Upper lobe of right lung (tissue), 1 donor: ENCODE data around the gene SGSM2. TPM values are rescaled to one million over a fixed set of nuclear protein-coding genes. Genes with fewer than 3 reads are reported as not detected.

ENCODE experiments used
- ATAC-seq: fragments of 200-7000 bp; cut with Tn5 transposase; one replicate; pipeline ENCODE4 v1.9.1; 2020; ENCODE audit warnings: mild to moderate bottlenecking, moderate library complexity
- DNase-seq: peaks from one replicate; pipeline ENCODE4 v3.0.0-alpha.2; 2020
- H3K27ac ChIP-seq: fragments of 200-600 bp; one replicate; pipeline ENCODE4 v1.8.0; 2022
- H3K27me3 ChIP-seq: fragments of 200-600 bp; one replicate; pipeline ENCODE4 v1.8.0; 2022; ENCODE audit warnings: mild to moderate bottlenecking
- H3K36me3 ChIP-seq: fragments of 200-600 bp; one replicate; pipeline ENCODE4 v1.8.0; 2022
- H3K4me1 ChIP-seq: fragments of 200-600 bp; one replicate; pipeline ENCODE4 v1.8.0; 2022
- H3K4me3 ChIP-seq: fragments of 200-600 bp; one replicate; pipeline ENCODE4 v1.8.0; 2022; ENCODE audit warnings: mild to moderate bottlenecking
- H3K9me3 ChIP-seq: fragments of 200-600 bp; one replicate; pipeline ENCODE4 v1.8.0; 2022
- intact Hi-C: fragments of 100-400 bp; cut with DNase I; formaldehyde crosslinking; loops from one replicate; pipeline ENCODE4 v1.11.0; 2022
- total RNA-seq: library from RNA; stranded (reverse); fragmentation: NEBNext Ultra II Directional; extraction: Animal tissue kit (Norgen Biotek cat#: 25700); gene quantifications from one replicate; pipeline ENCODE4 v1.2.1, GENCODE V29; 2021
- TF ChIP-seq, protein P1 (sequence below): fragments of 200-600 bp; IDR thresholded peaks from one replicate; pipeline ENCODE4 v1.8.0; 2022; ENCODE audit warnings: antibody characterized with exemption
- donor health status: DM: no; HTN: yes; CAD: no; lungs with severe emphysema.

SGSM2 gene
- total RNA-seq, 1 donor from 2014 or later = 55.0 TPM

DNA sequence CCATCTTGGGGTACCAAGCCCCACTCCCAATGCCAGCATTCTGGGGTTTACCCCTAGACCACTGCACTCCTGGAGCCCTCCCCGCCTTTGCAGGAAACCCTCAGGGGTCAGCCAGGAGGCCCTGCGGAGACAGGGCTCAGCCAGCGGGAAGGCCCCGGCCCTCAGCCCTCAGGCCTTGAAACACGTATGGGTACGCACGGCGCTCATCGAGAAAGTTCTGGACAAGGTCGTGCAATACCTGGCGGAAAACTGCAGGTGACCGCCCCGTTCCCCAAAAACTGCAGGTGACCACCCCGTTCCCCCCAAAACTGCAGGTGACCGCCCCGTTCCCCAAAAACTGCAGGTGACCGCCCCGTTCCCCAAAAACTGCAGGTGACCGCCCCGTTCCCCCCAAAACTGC, 24.7 kb downstream of the SGSM2 start:
- peaks cover 36% of the 10 kb centered on the region for H3K36me3 ChIP-seq
- intact Hi-C loops = no loop called here
- no peak overlapping the region for H3K4me3 ChIP-seq
- TF ChIP-seq, protein P1, sequence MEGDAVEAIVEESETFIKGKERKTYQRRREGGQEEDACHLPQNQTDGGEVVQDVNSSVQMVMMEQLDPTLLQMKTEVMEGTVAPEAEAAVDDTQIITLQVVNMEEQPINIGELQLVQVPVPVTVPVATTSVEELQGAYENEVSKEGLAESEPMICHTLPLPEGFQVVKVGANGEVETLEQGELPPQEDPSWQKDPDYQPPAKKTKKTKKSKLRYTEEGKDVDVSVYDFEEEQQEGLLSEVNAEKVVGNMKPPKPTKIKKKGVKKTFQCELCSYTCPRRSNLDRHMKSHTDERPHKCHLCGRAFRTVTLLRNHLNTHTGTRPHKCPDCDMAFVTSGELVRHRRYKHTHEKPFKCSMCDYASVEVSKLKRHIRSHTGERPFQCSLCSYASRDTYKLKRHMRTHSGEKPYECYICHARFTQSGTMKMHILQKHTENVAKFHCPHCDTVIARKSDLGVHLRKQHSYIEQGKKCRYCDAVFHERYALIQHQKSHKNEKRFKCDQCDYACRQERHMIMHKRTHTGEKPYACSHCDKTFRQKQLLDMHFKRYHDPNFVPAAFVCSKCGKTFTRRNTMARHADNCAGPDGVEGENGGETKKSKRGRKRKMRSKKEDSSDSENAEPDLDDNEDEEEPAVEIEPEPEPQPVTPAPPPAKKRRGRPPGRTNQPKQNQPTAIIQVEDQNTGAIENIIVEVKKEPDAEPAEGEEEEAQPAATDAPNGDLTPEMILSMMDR = no peak
- H3K27ac ChIP-seq = no peak overlapping the region
- H3K9me3 ChIP-seq = no peaks in the 10 kb centered on the region
- ATAC-seq (no peak), DNase-seq (no peak)
- H3K4me1 ChIP-seq = no peaks in the 10 kb centered on the region
- no peaks in the 10 kb centered on the region for H3K27me3 ChIP-seq

DNA sequence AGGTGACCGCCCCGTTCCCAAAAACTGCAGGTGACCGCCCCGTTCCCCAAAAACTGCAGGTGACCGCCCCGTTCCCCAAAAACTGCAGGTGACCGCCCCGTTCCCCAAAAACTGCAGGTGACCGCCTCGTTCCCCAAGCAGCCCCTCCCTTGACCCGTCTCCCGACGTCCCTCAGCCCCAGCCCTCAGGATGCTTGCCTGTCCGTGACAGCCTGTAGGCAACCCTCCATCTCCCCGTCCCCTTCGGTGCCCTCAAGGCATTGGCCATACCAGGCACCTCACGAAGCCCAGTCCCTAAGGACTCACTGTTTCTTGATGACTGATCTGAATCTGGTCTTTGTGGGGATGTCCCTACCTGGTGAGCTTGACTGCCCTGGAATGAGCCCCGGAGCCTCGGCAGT, 25.1 kb downstream of the SGSM2 start:
- no peaks in the 10 kb centered on the region for H3K4me1 ChIP-seq
- intact Hi-C loops = no loop called here
- peaks cover 36% of the 10 kb centered on the region for H3K36me3 ChIP-seq
- H3K4me3 ChIP-seq = no peak overlapping the region
- TF ChIP-seq, protein P1 = no peak
- H3K9me3 ChIP-seq = no peaks in the 10 kb centered on the region
- DNase-seq (no peak), ATAC-seq (no peak)
- H3K27me3 ChIP-seq = no peaks in the 10 kb centered on the region
- no peak overlapping the region for H3K27ac ChIP-seq

DNA sequence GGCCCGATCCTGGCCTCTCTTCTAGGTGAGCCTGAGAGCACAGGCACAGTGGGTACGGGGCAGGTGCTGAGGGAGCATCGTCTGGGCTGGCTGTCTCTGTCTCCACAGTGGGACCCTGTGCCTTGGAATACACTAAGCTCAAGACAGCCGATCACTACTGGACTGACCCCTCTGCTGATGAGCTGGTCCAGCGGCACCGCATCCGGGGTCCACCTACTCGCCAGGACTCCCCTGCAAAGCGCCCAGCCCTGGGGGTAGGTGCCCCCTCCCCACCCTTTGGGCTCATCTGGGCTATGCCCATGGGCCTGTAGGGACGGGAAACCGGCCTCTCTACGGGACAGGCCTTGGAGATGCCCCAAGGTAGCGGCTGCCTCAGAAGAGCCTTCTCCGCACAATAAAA, 25.6 kb downstream of the SGSM2 start:
- Histone ChIP-seq H3K27me3 (no peaks in the 10 kb centered on the region), H3K9me3 (no peaks in the 10 kb centered on the region), H3K4me3 (no peak overlapping the region), H3K4me1 (no peaks in the 10 kb centered on the region), H3K27ac (no peak overlapping the region), H3K36me3 (peaks cover 36% of the 10 kb centered on the region)
- ATAC-seq = no peak
- TF ChIP-seq, protein P1 = no peak
- intact Hi-C loops = no loop called here
- no peak for DNase-seq

DNA sequence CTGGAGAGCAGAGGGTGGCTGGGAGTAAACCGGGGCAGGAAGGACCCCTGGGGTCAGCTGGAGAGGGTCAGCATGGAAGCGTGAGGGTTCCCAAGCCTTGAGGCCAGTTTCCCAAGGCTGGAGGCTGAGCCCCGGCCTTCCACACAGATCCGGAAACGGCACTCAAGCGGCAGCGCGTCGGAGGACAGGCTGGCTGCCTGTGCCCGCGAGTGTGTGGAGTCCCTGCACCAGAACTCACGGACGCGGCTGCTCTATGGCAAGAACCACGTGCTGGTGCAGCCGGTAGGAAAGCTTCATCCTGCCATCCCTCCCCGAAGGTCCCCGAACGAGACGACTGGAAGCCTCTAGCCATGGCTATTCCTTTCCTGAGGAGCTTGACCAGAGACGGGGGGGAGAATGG, 26.0 kb downstream of the SGSM2 start:
- no peak for DNase-seq
- Histone ChIP-seq H3K27me3 (no peaks in the 10 kb centered on the region), H3K9me3 (no peaks in the 10 kb centered on the region), H3K36me3 (peaks cover 36% of the 10 kb centered on the region), H3K4me1 (no peaks in the 10 kb centered on the region), H3K4me3 (no peak overlapping the region), H3K27ac (no peak overlapping the region)
- ATAC-seq = no peak
- TF ChIP-seq, protein P1 = no peak
- intact Hi-C loops = no loop called here

DNA sequence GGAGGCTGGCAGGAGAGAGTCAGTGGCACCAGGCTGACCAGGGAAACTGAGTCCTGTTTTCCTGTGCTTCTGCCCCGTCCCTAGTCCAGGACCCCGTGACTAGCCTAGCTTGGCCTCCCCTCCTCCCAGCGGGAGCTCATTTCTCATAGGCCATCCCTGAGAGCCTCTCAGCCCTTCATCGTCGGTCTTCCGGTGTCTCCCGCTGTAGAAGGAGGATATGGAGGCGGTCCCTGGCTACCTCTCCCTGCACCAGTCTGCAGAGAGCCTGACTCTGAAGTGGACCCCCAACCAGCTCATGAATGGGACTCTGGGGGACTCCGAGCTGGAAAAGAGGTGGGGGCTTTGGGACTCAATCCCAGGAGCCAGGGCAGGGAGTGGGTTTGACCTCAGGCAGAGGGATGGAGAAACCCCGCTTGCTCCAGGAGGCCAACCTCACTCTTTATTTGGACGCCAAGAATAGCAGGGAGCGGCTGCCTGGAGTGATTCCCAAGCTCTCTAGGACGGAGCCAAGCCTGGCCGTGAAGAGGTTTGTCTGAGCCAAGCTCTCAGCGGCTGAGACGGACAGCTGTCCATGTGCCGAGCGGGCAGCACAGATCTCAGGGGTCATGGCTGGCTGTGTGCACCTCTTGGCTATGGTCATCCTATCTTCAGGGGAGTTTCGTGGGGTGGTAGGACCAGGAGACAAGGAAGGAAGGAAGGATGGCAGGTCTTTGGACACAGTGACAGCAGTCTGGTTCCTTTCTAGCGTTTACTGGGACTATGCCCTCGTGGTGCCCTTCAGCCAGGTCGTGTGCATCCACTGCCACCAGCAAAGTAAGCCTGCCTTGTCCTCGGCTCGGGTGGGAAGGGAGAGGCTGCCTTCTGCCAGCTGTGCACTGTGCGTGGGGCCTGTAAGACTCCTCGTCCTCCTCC, 26.8 kb downstream of the SGSM2 start:
- no peak for DNase-seq
- intact Hi-C loops = no loop called here
- H3K9me3 ChIP-seq = no peaks in the 10 kb centered on the region
- no peak overlapping the region for H3K27ac ChIP-seq
- no peak overlapping the region for H3K4me3 ChIP-seq
- H3K4me1 ChIP-seq = no peaks in the 10 kb centered on the region
- ATAC-seq = peak; percentile 19
- H3K27me3 ChIP-seq = no peaks in the 10 kb centered on the region
- TF ChIP-seq, protein P1 = no peak
- H3K36me3 ChIP-seq = peaks cover 36% of the 10 kb centered on the region
